Stimulated activated CD8-positive, alpha-beta memory T cell treated with anti-CD3 and anti-CD28 coated beads, Interleukin-15, amount 100 ng/mL, for 1 hour (primary cell): ENCODE measurements around the gene ADAMTS10.
"Not testable (repeated sequence)": the region's sequence is repeated elsewhere in the genome, so short reads cannot be mapped to it uniquely, and the experiment has no call there.

Source experiments
- DNase-seq: peaks from one replicate; pipeline ENCODE4 v3.0.0-alpha.2; 2020; ENCODE audit warnings: low read depth

The ADAMTS10 gene

DNA sequence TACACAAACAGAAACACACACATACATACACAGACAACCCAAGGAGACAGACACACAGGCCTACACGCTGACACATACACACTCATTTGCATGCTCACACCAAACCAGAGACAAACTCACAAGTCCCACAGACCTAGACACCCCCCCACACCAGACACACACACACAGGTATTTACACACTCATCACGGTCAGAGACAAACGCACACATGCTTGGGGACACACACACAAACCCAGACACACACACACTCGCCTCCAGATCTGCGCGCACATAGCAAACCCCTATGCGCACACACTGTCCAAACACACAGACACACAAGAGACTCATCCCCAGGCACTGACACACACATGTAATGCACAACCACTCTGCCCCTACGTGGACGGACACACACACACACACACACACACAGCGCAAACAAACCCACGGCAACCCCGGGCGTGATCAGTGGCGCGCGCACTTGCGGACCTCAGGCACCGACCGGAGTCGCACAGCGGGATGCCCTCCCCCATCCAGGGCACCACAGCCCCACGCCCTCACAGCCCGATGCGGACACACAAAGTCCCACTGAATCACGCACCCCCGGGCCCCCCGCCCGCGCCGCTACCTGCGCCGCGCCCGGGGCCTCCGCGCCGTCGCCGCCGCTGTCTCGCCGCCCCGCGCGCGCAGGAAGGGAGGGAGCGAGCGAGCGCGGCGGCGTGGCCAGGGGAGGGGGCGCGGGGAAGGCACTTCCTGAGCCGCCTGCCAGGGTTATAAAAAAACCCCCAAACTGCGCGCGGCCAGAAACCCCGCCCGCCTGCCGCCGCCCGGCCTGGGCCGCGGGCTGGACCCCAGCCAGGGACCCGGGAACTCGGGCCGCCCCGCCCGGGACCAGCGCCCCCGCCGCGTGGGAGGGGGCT is at the start of gene ADAMTS10:
Gene ADAMTS10, minus strand, starts transcription at position 675 of the 895 bp plus-strand sequence. CDS start 5,005 bp downstream, outside the sequence.
- DNase-seq: no peak

DNA sequence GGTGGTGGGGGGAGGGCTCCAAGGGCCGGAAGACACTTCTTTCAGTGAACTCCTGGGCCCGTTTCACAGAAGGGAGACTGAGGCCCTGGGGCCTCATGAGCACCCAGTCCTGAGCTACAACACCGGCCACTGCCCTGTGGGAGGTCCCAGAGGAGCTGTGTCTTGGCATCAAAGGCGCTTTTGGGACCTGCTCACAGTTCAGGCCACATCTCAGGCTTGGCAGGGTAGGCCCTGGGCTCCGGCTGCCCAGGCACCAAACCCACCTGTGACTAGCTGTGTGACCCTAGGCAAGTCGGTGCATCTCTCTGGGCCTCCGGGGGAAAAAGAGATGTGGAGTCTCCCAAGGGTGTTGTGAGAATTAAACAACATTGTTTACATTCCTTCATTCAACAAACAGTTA is 49.4 kb upstream of the ADAMTS10 start:
- no peak for DNase-seq

GRCh38 chr19:8657869-8658268 is 47.4 kb upstream of the ADAMTS10 start:
- no peak for DNase-seq

GRCh38 chr19:8655340-8655709 is 44.8 kb upstream of the ADAMTS10 start:
- peak; percentile 13 for DNase-seq

GRCh38 chr19:8654591-8655339 is 44.2 kb upstream of the ADAMTS10 start:
- peak; percentile 44 for DNase-seq

GRCh38 chr19:8648240-8648639 is 37.7 kb upstream of the ADAMTS10 start:
- no peak for DNase-seq

- no peak for DNase-seq
These were observed 33.5 kb upstream of the ADAMTS10 start for GRCh38 chr19:8643860-8644653.

- no peak for DNase-seq
These were observed 32.0 kb upstream of the ADAMTS10 start for GRCh38 chr19:8642561-8642960.

- DNase-seq: no peak
These were observed 31.5 kb upstream of the ADAMTS10 start for GRCh38 chr19:8641908-8642547.

DNA sequence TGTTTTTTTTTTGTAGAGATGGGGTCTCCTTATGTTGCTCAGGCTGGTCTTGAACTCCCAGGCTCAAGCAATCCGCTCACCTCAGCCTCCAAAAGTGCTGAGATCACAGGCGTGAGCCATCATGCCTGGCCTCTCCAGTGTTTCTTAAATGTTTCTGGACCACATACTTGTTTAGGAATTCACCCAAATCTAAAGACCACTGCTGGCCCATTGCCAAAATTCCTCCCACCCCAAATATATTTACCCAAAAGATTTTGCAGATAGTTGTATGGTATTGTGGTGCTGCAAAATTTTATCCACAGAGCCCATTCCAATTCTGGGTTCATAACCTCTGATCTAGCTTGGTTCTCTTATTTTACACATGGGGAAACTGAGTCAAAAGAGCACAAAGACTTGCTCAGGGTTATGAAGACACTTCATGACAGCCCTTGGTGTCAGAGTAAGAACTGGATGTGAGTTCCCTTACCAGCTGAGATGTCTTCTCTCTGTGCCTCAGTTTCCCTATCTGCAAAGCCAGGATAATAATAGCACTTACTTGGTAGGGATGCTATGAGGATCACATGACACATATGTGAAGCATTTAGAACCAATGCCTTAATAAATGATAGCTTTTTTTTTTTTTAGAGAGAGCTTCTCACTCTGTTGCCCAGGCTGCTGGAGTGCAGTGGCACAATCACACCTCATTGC is 30.8 kb upstream of the ADAMTS10 start:
- DNase-seq: no peak

DNA sequence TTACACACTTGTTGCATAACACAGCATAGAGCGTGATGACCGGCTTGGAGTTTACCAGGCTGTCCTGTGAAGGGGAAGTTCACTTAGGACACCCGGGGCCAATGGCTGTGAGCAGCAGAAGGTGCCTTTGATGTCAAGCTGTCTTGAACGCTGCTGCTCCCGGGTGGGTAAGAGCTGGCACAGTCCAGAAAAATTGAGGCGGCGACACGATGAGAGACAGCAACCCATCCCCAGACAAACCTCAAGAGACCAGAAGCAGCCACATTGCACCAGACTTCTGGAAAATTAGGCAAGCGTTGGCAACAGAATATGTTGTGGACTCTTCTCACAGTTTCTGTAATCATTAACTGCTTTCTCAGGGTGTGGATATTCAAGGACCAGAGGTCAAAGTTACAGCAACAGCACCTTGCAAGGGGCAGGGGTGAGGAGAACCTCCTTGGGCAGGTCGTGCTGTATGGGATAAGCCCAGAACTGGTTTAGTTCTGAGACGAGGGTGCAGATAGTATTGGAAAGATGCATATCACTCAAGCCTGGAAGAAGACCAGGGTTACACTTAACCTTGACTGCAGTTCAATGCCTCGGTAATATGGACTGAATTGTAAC is 30.0 kb upstream of the ADAMTS10 start:
- DNase-seq: no peak

- DNase-seq: no peak
These were observed 29.4 kb upstream of the ADAMTS10 start for GRCh38 chr19:8639821-8640401.

DNA sequence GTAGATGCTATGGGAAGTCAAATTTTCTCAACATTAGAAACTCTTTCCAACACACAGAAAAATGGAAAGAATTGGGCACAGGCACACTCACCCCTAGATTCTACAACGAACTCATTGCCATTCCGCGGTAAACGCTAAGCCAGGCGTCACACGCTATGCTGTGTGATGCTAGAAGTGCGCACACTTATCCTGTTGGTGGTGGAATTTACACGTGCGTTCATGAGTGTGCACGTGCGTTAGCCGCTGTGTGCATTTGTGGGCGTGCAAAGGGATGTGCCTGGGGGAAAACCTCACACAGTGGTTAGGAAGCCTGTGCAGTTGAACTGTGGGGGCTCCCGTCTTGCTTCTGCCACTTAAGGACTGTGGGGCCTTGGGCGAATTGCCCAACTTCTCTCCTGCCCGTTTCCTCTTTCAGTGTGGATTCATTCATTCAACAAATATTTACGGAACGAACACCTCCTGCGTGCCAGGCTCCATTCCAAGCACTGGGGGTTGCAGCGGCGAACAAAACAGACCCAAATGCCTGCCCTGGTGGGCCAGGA is 27.6 kb upstream of the ADAMTS10 start:
- no peak for DNase-seq

DNA sequence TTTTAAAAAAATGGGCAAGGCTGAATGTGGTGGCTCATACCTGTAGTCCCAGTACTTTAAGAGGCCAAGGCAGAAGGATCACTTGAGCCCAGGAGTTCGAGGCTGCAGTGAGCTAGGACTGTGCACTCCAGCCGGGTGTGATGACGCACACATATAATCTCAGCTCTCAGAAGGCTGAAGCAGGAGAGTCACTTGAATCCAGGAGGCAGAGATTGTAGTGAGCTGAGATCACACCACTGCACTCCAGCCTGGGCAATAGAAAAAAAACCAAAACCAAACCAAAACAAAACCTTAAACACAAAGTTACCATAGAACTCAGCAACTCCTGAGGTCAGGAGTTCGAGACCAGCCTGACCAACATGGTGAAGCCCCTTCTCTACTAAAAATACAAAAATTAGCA is 26.6 kb upstream of the ADAMTS10 start:
- not testable (repeated sequence) for DNase-seq

- DNase-seq: no peak
These were observed 24.9 kb upstream of the ADAMTS10 start for GRCh38 chr19:8635422-8635821.

GRCh38 chr19:8631425-8631819 is 20.9 kb upstream of the ADAMTS10 start:
- DNase-seq: no peak

DNA sequence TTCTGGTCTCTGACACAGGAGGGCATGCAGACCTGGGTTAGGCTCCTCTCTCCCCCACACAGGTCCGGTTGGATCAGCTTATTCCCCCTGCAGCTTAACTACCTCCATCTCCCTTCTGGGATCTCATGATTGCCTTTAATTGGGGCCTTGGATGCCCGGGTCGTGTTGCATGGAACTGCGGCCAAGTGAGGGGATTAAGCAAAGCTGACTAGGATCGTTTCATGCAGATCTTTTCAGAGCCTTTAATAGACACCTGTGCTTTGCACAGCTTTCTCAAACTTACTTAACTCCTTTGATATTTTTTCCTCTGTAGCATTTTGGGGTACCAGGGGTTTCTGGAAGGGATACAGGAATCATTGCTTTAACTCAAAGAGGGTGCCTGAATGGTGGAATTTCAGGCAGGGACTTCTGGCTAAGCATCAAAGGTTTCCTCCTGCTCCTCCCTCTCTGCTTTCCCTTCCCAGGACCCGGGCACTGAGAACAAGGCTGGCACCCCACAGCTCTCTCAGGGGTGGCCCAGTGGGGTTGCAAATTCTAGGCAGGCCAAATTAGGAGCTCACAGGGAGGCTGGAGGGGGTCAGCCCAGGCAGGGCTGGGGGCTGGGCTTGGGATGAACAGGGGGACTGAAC is 20.4 kb upstream of the ADAMTS10 start:
- DNase-seq: no peak

DNA sequence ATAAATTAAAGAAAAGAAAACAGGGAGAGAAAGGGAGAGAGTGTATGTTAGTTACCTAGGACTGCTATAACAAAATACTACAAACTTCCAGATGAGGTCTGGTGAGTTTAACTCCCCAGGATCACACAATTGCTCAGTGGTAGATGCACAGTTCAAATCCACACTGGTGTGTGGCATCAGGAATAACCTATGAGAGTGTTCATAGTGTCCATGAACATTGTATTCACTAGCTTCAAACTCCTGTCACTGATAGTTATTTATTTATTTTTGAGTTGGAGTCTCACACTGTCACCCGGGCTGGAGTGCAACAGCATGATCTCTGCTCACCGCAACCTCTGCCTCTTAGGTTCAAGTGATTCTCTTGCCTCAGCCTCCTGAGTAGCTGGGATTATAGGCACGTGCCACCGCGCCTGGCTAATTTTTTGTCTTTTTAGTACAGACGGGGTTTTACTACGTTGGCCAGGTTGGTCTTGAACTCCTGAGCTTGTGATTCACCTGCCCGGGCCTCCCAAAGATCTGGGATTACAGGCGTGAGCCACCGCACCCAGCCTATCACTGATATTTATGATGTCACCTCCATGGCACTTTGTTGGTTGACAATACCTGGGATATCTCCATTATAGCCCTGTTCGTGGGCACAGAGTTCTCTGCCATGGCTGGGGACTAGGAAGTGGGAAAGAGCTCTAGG is 19.6 kb upstream of the ADAMTS10 start, which contains the start of gene NFILZ:
Gene NFILZ, plus strand, starts transcription at position 638 of the 688 bp plus-strand sequence. CDS start 46,133 bp downstream, outside the sequence.
- no peak for DNase-seq

GRCh38 chr19:8629184-8629583 is 18.7 kb upstream of the ADAMTS10 start:
- DNase-seq: no peak
